MV-4-11 (cell line): ENCODE measurements around the gene MTARC1.
A peak's percentile ranks its signal among the peaks of the same experiment; 100 is the strongest.

ENCODE experiments used
- DNase-seq: peaks from one replicate; lab custom pipeline; 2025; lab: John Stamatoyannopoulos, UW

The MTARC1 gene

DNA sequence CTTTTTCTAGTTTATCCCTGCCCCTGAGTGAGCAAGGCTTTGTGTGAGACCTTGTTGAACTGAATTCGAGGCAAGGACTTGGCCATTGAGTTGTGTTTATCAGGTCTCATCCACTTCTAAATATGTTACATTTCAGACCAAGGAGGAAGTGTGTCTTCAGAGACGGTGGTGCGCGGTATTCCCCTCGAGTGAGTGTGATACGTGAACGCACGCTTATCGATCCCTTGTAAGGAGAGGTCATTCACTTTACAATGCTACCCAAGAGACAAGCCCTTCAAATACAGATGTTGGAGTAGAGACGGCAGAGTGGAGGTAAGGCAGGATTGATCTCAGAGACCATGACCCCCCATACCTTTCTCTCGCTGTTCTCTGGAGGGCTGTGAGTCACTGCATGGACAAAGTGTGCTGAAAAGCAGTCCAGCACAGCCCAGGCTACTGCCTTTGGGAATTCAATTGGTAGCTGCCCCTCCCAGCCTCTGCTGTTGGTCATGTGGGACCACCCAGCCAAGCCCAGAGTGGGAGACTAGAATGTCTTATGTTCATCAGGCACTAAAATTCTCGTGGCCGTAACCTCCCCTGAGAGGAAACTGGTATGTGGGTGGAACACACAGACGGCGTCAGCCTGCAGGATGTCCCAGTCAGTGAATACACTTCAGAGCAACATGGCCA is 16.3 kb upstream of the MTARC1 start:
- no peak for DNase-seq

DNA sequence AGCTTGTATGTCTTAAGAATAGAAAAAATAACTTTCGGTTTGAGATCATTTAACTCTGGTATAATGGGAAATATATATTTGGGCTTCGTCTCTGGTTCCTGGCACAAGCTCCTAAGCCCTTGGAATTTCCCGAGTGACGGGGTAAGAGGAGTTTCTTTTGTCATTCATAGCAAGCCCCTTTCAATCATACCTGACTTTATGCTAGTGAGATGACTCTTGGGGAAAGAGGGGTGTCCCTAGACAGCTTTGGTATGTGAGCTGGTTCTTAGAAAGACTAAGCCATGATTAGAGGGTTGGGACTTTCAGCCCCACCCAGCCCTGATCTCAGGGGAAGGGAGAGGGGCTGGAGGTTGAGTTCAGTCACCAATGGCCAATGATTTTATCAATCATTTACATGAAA is 13.9 kb upstream of the MTARC1 start:
- DNase-seq, result no peak

DNA sequence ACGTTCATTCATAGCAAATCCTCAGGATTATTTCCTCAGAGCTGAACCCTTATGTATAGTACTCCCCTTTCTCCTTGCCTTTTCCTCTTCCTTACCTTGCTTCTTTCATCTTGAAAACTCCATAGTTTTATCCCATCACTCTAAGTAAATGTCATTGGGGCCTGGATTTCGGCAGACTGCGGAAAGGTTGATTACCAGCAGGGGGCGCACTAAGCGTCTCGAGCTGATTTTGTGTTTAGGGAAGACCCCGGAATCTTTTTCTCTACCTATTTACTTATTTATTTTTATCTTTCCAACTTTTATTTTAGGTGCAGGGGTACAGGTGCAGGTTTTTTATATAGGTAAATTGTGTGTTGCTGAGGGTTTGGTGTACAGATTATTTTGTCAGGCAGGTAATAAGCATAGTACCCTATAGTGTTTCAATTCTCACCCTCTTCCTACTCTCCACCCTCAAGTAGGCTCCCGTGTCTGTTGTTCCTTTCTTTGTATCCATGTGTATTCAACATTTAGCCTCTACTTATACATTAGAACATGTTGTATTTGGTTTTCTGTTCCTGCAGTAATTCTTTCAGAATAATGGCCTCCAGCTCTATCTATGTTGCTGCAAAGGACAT is 11.4 kb upstream of the MTARC1 start:
- no peak for DNase-seq

DNA sequence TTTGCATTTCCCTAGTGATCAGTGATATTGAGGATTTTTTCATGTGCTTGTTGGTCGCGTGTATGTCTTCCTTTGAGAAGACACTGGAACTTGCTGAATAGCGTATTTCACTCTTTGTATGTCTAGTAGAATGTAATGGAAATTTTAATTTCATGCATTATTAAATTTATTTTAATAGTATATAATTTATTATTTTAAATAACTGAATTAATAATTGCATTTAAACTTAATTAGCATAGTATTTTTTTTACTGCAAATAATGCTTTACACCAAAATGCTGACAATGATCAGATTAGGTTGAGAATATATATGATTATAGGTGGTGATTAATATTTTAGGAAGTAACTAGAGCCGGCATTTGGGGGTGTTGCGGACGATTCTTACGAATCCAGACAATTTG is 10.5 kb upstream of the MTARC1 start:
- no peak for DNase-seq

DNA sequence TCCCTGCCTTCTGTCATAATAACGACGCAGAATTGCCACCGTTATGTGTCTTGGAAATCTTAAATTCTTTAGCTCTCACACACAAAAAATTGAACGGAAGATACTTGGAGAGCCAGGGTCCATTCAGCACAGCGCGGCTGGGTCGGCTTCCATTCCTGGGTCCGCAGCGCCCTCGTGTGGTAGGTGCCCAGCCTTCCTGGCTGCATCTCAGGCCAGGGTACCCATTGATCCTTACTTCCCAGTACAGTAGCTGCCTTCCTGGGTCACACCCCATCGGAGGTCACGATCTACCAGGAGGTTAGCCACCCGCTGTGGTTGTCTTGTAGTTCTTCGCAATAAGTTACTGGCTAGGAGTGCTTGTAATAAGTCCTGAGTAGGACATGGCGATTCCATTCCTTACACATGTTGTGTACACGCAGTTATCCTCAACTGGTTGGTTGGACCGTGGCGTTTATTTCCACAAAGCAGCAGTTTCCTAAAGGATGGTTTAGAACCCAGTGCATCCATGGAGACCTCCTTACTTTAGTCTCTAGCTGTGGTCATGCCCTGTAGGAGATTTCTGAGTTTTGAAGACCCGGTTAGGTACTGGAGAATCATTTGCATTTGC is 9.9 kb upstream of the MTARC1 start:
- DNase-seq, result peak; percentile 42

DNA sequence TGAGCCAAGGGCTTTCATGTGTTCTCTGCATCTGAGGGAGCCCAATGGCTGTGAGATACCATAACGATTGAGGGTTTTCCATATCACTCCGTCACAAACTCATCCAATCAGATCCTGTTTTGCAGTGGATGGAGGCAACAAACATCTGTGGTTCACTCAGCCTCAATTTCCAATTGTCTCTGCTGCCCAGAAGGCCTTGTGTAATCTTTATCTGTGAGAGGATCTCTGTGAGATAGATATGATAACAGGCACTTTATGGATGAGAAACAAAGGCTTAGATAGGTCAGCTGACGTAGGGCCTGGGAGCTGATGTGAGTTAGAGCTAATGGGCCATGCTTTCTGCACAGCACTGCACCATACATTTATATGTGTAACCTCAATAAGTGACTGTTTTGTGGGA is 3.3 kb upstream of the MTARC1 start:
- no peak for DNase-seq

DNA sequence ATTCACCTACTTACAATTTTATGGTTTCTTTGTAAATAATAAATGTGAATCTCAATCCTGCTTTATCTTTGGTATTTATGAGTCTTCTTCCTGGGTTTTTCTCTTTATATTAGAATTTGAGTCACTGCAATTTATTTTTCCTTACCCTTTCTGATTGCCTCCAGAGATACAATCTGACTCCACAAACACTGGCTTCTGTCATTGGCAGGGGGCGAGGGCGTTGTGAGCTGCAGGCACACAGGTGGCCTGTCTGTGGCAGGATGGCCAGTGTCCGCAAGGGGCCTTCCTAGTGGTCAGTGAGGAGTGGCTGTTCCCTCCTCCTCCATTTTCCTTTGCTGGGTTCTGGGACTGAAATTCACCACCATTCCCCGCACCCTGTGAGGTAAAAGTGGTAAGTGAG is 2.0 kb upstream of the MTARC1 start:
- DNase-seq, result no peak

DNA sequence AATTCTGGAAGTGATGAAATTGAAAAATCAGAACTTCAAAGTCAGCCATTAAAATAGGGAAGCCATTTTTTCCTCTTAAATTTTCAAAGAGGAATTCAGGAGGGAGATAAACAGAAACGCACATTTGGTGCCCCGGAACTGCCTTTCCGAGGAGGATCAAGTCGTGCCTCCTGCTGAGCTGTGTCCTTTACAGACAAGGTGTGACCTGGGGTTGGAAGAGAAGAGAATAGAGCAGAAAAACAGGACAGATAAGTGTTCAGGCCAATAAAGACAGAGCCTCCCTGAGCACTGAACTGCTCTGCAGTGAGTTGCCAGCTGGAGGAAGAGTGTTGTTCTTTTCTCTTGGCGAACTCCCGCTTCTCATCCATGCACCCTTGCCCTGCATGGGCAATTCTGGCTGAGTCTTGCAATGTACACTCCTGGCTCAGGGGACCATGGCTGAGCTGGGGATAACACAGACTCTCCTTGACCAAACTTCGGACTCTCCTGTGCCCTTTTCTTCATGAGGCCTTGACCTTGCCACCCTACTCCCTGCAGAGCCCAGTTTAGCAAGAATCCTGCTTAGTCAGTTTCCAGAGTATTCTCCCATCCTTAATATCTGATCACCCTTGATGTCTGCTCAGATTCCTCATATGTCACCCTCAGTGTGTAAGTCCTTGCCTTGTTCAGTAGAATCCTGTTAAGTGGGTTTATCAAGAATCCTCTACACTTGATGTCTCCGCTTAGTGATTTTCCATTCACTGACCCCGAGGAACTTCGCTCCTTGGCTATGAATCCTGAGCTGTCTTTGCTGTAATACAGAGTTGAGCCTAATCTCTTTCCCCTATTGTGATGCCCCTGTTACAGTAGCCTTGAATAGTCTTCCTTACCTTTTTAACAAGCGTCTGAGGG is 1.3 kb upstream of the MTARC1 start:
- DNase-seq, result no peak

DNA sequence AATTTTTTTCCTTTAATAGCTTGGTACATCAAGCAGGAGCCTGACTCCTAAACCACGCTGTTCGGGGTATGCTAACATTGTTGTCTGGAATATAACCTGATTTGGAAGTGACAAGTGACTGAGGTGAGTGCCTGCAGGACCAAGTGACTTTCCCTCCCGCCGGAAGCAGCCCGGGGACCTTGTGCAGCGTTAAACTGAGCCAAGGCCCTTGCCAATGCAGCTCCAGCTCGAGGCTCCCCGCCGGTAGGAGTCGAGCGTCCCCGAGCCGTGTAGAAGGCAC is 716 bp upstream of the MTARC1 start:
- DNase-seq, result no peak

DNA sequence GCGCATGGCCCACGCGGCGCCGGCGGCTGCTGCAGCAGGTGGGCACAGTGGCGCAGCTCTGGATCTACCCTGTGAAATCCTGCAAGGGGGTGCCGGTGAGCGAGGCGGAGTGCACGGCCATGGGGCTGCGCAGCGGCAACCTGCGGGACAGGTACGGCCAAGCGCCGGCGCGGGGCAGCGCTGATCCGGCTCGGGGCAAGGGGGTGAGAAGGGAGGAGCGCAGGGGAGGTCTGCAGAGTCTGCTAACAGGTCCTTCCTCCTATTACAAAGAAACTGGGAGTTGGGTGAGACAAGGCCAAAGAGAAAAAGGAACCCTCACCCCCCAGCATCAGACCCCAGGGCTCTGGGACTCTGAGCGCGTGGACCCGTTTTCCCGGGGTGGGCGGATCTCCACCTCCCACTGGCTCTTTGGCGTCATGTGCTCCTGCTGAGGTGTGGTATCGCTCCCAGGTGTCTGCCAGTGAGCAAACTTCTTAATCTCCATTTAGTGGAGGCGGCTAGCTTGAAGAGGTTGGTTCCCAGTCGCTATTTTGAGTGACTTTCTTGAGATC is 431 bp downstream of the MTARC1 start:
- DNase-seq, result no peak

DNA sequence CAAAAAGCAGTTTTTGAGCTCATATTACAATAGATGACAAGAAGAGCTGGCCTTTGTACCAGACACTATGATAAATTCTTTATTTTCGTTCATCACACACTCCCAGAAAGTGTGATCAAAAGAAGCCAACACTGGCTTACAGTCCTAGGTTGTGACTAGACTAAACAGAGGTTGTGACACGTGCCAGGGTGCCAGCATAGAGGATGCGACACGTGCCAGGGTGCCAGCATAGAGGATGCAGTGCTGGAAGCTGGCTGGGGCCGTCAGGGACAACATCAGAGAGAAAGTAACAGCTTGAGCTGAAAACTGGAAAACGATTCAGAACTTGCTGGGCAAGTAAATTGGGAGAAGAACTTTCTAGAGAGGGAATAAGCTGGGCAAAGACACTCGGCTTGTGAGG is 2.2 kb downstream of the MTARC1 start:
- no peak for DNase-seq

DNA sequence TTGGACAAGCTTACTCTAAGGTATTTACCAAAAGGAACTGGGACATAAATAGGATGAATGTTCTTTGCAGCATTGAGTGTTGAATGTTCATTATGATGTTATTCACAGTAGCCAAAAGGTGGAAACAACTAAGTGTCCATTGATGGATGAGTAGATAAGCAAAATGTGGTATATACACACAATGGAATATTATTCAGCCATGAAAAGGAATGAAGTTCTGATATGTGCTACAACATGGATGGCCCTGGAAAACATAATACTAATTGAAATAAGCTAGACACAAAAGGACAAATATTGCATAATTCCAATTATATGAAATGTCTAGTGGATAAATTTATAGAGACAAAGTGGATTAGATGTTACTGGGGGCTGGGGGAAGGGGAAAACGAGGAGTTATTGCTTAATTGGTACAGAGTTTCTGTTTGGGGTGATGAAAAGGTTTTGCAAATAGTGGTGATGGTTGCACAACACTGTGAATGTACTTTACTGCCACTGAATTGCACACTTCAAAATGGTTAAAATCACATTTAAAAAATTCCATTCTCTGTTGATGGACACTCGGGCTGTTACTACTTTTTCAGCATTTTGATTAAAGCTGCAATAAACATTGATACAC is 2.9 kb downstream of the MTARC1 start:
- peak; percentile 73 for DNase-seq

DNA sequence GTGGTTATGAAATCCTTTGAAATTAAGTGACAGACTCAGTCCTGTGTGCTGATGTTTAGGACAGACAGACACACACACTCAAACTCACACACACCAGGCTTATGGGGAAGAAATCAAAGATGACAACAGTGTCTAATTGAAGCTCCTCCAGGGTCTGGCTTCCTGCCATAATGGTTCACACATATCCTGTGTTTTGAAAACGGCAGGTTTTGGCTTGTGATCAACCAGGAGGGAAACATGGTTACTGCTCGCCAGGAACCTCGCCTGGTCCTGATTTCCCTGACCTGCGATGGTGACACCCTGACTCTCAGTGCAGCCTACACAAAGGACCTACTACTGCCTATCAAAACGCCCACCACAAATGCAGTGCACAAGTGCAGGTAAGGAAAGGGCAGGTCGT is 4.6 kb downstream of the MTARC1 start:
- DNase-seq, result no peak

DNA sequence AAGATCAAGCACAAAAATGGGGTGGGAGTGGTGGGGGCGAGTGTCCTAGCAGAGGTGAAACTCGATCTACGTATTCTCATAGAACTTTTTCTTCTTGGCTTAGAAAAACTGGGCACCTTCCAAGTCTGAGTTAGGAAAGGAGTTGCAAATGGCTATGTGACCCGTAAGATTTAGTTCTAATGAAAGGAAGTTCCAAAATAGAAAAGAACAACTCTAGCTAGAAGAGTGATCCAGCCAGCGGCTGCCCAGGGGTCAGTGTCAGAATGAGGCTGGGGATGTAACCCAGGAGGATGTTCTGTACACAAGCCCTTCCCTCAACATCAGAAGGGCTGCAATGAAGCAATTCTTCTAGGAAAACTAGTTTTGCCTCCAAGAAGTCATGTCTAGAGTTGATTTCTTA is 5.2 kb downstream of the MTARC1 start:
- no peak for DNase-seq

DNA sequence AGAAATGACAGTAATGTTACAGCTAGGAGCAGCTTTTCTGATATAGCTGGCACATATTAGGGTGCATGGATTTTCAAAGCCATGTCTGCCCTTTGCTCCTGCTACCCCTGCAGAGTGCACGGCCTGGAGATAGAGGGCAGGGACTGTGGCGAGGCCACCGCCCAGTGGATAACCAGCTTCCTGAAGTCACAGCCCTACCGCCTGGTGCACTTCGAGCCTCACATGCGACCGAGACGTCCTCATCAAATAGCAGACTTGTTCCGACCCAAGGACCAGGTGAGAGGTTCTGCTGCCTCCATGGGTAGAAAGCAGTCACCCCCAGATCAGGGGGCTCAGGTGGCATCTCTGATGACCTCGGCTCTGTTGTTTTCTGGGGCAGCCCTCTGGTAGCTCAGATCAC is 9.8 kb downstream of the MTARC1 start:
- DNase-seq, result no peak

DNA sequence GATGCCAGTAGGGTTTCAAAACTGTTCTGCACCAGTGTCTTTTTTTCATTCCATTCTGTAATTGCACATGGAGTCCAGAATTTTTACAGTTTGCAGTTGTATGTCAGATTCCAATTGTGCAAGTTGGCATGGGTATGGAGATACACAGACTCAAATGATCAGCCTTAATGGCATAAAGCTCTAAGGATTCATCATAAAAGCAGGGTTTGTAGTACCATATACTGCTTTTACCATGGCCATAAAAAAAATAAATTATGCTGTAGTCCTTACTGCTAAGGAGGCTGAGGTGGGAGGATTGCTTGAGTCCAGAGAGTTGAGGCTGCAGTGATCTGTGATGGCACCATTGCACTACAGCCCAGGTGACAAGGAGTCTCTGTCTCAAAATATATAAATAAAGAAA is 10.3 kb downstream of the MTARC1 start:
- no peak for DNase-seq

DNA sequence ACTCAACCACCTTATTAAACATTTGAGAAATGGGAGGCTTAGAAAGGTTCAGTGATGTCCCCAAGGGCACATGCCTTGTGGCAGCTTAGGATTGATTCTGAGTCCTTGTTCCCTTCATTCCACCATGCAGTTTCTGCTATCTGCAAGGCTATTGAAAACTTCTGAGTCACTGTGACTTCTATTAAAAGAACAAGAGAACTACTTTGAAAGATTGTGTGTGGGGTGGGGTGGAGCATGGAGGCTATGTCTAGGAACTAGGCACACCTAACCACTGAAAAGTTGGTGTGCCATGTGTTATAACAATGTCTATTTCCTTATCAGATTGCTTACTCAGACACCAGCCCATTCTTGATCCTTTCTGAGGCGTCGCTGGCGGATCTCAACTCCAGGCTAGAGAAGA is 10.8 kb downstream of the MTARC1 start:
- DNase-seq, result peak; percentile 52

DNA sequence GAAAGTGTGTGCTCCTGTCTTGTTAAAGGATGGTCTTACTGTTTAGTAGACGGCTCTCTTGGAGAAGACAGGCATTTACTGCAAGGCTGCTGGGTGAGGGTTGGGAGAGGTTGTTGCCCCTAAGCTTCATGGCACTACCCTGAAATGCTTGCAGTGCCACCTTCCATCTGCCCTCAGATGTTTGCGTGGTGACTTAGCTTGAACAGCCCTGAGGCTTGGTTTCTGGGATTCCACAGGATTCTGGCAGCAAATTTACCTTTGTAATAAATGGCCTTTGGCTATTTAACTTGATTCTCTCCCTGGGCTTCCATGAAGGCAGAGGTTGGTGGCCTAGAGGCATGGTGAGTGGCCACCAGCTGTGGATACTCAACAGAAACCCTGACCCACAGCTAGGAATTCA is 11.6 kb downstream of the MTARC1 start:
- no peak for DNase-seq

DNA sequence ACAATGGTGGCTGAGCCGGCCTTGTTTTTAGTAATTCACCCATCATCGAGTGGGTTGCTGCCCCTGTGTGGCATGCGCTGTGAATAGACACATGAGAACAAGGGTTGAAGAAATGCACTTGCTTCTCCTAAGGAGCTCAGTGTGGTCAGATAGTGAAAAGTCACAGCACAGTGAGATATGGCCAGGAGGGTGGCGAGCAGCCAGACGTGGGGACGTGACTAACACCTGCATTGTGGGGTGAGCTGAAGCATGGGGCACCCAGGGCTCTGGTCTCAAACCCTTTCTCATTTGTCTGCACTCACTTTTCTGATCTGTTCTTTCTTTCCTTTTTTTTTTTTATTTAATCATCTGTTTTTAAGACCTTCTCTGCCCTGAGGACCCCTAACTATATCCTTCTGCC is 13.5 kb downstream of the MTARC1 start:
- no peak for DNase-seq

DNA sequence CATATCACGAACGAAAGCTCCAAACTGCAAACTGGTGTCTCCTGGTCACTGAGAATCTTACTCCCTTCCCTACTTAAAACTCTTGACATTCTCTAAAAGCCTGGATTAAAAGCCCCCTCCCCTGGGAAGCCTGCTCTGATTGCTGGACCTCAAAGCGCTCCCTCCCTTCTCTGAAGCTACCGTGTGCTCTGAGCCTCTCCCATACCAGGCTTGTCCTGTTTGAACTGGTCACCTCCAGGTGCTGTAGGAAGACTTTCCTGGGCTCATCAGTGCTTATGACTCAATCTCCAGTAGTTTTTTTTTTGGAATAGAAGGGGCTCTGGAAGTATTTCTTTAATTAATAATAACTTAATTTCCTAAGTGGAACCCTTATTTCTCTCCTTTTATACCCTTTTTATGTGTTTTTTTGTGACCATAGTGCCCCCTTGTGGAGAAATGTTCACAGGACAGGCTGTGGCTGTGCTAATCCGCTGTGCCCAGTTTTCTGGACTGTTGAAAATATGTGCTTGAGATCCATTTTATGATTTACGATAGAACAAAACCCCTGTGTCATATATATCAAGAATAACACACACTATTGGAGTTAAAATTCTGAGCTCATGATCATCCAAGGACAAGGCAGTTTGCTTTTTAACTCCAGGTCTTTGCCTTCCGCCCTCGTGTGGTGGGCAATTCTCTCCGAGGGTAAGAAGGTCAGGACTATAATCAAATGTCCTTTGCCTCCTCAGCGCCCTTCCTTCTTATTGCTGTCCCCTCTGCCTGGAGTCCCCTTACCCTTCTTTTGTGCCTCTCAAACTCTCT is 16.9 kb downstream of the MTARC1 start:
- peak; percentile 36 for DNase-seq

DNA sequence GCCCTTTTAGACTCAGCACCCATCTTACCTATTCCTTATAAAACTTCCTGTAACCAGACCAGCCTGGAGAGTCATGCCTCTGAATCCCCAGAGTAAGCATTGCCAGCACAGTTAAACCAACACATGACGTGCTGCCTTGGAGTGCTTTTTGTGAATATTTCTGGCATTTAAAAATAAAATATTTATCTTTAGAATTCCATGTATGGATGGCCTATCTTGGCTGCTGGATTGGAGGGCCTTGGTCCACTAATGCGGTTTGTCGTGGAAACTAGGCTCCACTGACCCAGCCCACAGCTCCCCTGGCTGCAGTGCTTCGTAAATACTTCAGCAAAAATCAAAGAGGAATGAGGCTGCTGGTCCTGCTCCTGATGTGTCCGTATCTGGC is 17.5 kb downstream of the MTARC1 start:
- DNase-seq, result no peak

DNA sequence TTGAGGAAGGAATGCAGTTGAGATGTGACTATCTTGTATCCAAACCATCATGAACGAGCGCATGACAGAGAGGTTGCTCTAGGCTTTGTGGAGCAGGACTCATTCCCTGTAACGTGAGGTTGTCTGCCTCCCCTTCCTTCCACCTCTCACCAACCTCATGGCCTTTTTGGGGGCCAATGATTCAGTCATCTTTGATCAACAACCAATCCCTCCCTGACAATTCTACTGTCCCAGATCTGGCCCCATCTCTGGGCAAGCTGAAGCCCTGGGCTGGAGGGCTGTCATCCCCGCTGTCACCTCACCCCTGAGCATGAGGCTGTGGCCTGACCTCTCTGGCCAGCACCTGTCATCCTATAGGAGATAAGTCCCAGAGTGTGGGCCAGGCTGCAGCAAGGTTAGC is 19.7 kb downstream of the MTARC1 start:
- DNase-seq, result no peak
